K562 (cell line): Measurements from ENCODE around the gene KCND2. TPM values are rescaled to one million over a fixed set of nuclear protein-coding genes. Genes with fewer than 3 reads are reported as not detected.

ENCODE experiments used
- ATAC-seq: fragments of 200-7000 bp; cut with Tn5 transposase; 3 replicates; pipeline ENCODE4 v1.9.1; 2020; ENCODE audit warnings: moderate library complexity
- BruUV-seq: library from RNA; stranded (reverse); fragments of 400-500 nt; replicated peaks from 2 replicates; lab custom pipeline; 2021; lab: Mats Ljungman, UMichigan
- CTCF ChIA-PET: fragments of 300-600 bp; formaldehyde crosslinking; extraction: SDS; loops from one replicate; lab custom pipeline; 2021; ENCODE audit warnings: low intra/inter-chr PET ratio; lab: Yijun Ruan, JAX
- POLR2A ChIA-PET: fragments of 300-600, 350-650 bp; sonication (Branson Sonifier 250); formaldehyde crosslinking; extraction: SDS; loops from one replicate; lab custom pipeline; 2021; ENCODE audit warnings: antibody characterized with exemption, inconsistent platforms; lab: Yijun Ruan, JAX
- DNase-seq, 4 experiments: peaks; one replicate each; pipeline versions ENCODE4 v3.0.0 to v3.0.0-alpha.2; 2011 to 2018; ENCODE audit warnings: low spot score in 3 of 4, mixed read lengths in 3 of 4; ENCODE audit errors: extremely low read depth in 1 of 4
- FAIRE-seq: peaks from 2 replicates; lab custom pipeline; 2011; peaks lifted over from hg19 to GRCh38; lab: Jason Lieb, UNC
- H2AFZ ChIP-seq: 2 replicates; pipeline ENCODE4 v1.6.0; 2011; ENCODE audit warnings: low read depth, low read length, control low read depth, inconsistent platforms
- H3K27ac ChIP-seq: fragments of 200-600 bp; 3 replicates; pipeline ENCODE4 v1.8.0; 2011; ENCODE audit warnings: low read depth, mild to moderate bottlenecking, control low read depth, inconsistent platforms, low read length, moderate library complexity, mixed read lengths; ENCODE audit errors: extremely low read depth
- H3K27me3 ChIP-seq, 2 experiments: fragments of 300-600 bp in 1 of 2; 2 replicates in 1 of 2; 3 replicates in 1 of 2; pipeline versions ENCODE4 v1.6.0 to v1.8.0; 2011; ENCODE audit warnings: inconsistent platforms in 2 of 2, low read length in 2 of 2, mild to moderate bottlenecking in 1 of 2, mixed read lengths in 1 of 2, moderate library complexity in 1 of 2; ENCODE audit not compliant: control insufficient read depth in 2 of 2, insufficient read depth in 2 of 2
- H3K36me3 ChIP-seq: fragments of 300-600 bp; 3 replicates; pipeline ENCODE4 v1.8.0; 2011; ENCODE audit warnings: mild to moderate bottlenecking, low read length, inconsistent platforms; ENCODE audit not compliant: control insufficient read depth, insufficient read depth
- H3K4me1 ChIP-seq, 2 experiments: fragments of 200-600 bp in 1 of 2; replicated peaks in 1 of 2; 2 replicates in 1 of 2; 3 replicates in 1 of 2; pipeline versions ENCODE4 v1.5.1 to v1.8.0; 2011; ENCODE audit warnings: inconsistent platforms in 2 of 2, low read length in 2 of 2, mild to moderate bottlenecking in 1 of 2, mixed read lengths in 1 of 2, moderate library complexity in 1 of 2; ENCODE audit not compliant: control insufficient read depth in 2 of 2, insufficient read depth in 2 of 2
- H3K4me2 ChIP-seq: 2 replicates; pipeline ENCODE4 v1.6.1; 2011; ENCODE audit warnings: low read length, control low read depth, inconsistent platforms, mixed read lengths; ENCODE audit not compliant: insufficient read depth
- H3K4me3 ChIP-seq: fragments of 200-600 bp; sonication (generic), shearing (Covaris generic); 2 replicates; pipeline ENCODE4 v1.5.1; 2016; ENCODE audit warnings: control low read depth, inconsistent platforms
- H3K79me2 ChIP-seq: fragments of 200-600 bp; 3 replicates; pipeline ENCODE4 v1.8.0; 2011; ENCODE audit warnings: low read length, inconsistent platforms; ENCODE audit not compliant: control insufficient read depth, insufficient read depth
- H3K9ac ChIP-seq, 2 experiments: 2 replicates each; pipeline versions ENCODE4 v1.6.0 to v1.6.1; 2011; ENCODE audit warnings: low read depth in 2 of 2, low read length in 2 of 2, control low read depth in 1 of 2, inconsistent platforms in 1 of 2, mild to moderate bottlenecking in 1 of 2, mixed read lengths in 1 of 2; ENCODE audit not compliant: insufficient read depth in 1 of 2
- H3K9me1 ChIP-seq: one replicate; pipeline ENCODE4 v1.6.0; 2011; ENCODE audit warnings: inconsistent platforms, mild to moderate bottlenecking, low read length, moderate library complexity; ENCODE audit not compliant: control insufficient read depth, insufficient read depth
- H3K9me3 ChIP-seq: replicated peaks from 2 replicates; pipeline ENCODE4 v1.5.1; 2011; ENCODE audit warnings: low read depth, low read length, inconsistent platforms; ENCODE audit not compliant: control insufficient read depth, insufficient read depth
- H4K20me1 ChIP-seq: replicated peaks from 2 replicates; pipeline ENCODE4 v1.6.1; 2011; ENCODE audit warnings: low read length, inconsistent platforms, mixed read lengths; ENCODE audit not compliant: control insufficient read depth, insufficient read depth
- ATF3 ChIP-seq, 2 experiments: fragments of 450-650 bp in 1 of 2; sonication (generic) in 1 of 2; formaldehyde crosslinking in 1 of 2; IDR thresholded peaks in 1 of 2; conservative IDR thresholded peaks in 1 of 2; 2 replicates each; pipeline versions ENCODE4 v1.6.1 to v1.8.1; 2016 to 2023; ENCODE audit warnings: mild to moderate bottlenecking in 2 of 2, moderate library complexity in 2 of 2, inconsistent platforms in 1 of 2, missing genetic modification reagents in 1 of 2
- BRD4 ChIP-seq: fragments of 200-600 bp; sonication (generic); IDR thresholded peaks from 2 replicates; pipeline ENCODE4 v1.6.1; 2017; ENCODE audit warnings: inconsistent platforms
- JUND ChIP-seq, 2 experiments: IDR thresholded peaks; 2 replicates in 1 of 2; 3 replicates in 1 of 2; pipeline ENCODE4 v1.6.1; 2011; ENCODE audit warnings: borderline replicate concordance in 2 of 2, low read depth in 2 of 2, low read length in 2 of 2, improper control_type of control experiment in 1 of 2, missing biosample characterization in 1 of 2, missing genetic modification characterization in 1 of 2, missing genetic modification reagents in 1 of 2
- RBM22 ChIP-seq: fragments of 200-400 bp; formaldehyde crosslinking; IDR thresholded peaks from 2 replicates; pipeline ENCODE4 v1.6.1; 2018; ENCODE audit warnings: low read length, low read depth; ENCODE audit not compliant: poor library complexity, severe bottlenecking
- TFAM ChIP-seq: fragments of 250-450 bp; sonication (Bioruptor Pico); conservative IDR thresholded peaks from 2 replicates; pipeline ENCODE4 v1.5.0; 2021; ENCODE audit warnings: mild to moderate bottlenecking, moderate library complexity
- THAP12 ChIP-seq: fragments of 250-450 bp; sonication (Bioruptor Pico); IDR thresholded peaks from 2 replicates; pipeline ENCODE4 v1.9.0; 2021; ENCODE audit warnings: mild to moderate bottlenecking, inconsistent platforms
- ZC3H11A ChIP-seq: IDR thresholded peaks from 2 replicates; pipeline ENCODE4 v1.6.1; 2012; ENCODE audit warnings: low read depth, low read length, improper control_type of control experiment
- ZC3H4 ChIP-seq: sonication (generic); formaldehyde crosslinking; IDR thresholded peaks from 2 replicates; pipeline ENCODE4 v1.9.0; 2021; ENCODE audit warnings: missing genetic modification reagents, borderline replicate concordance
- ZNF184 ChIP-seq: sonication (generic); formaldehyde crosslinking; IDR thresholded peaks from 2 replicates; pipeline ENCODE4 v1.5.0; 2020; ENCODE audit warnings: missing genetic modification reagents
- ZNF398 ChIP-seq: fragments of 250-450 bp; sonication (Bioruptor Pico); IDR thresholded peaks from 2 replicates; pipeline ENCODE4 v1.8.0; 2021; ENCODE audit warnings: moderate library complexity, mild to moderate bottlenecking, inconsistent platforms
- WGBS: fragments of 100-300 bp; shearing (Covaris generic); methylation state at CpG from one replicate; pipeline ENCODE4 v1.1.6; 2016; ENCODE audit warnings: low coverage, mixed read lengths; ENCODE audit not compliant: insufficient coverage; ENCODE audit errors: missing lambda C conversion rate; 5-methylcytosine and 5-hydroxymethylcytosine counted together
- in situ Hi-C: fragments of 300-500 bp; cut with MboI; formaldehyde crosslinking; loops from 4 replicates; pipeline ENCODE4 v1.15.0; 2018; ENCODE audit warnings: inconsistent platforms, mixed read lengths
- intact Hi-C: fragments of 100-400 bp; cut with micrococcal nuclease; formaldehyde crosslinking; loops from 2 replicates; pipeline ENCODE4 v1.14.2; 2022
- polyA plus RNA-seq, 8 experiments: library from polyadenylated mRNA; depleted of rRNA in 4 of 8; stranded (reverse) in 5 of 8; unstranded in 3 of 8; fragments of >200 nt; fragmentation: Nextera tagmentation in 2 of 8; fragmentation: Illumina TruSeq in 1 of 8; extraction: Ambion mirVana in 2 of 8; extraction: Trizol in 1 of 8; gene quantifications; 2 replicates each; pipeline versions ENCODE4 v1.2.1 to v1.2.3, GENCODE V29; 2011 to 2014; ENCODE audit warnings: inconsistent platforms in 1 of 8, missing spikeins in 1 of 8
- total RNA-seq, 7 experiments: library from RNA; depleted of rRNA in 6 of 7; stranded (reverse); fragments of >200 nt in 6 of 7; fragmentation: Illumina TruSeq in 2 of 7; extraction: Trizol in 2 of 7; gene quantifications; 2 replicates each; pipeline versions ENCODE4 v1.2.1 to v1.2.3, GENCODE V29; 2011 to 2021; ENCODE audit warnings: low replicate concordance in 1 of 7

The KCND2 gene
- total and polyA plus RNA-seq, 9 of the 15 experiments (the other 6 are each of a cell fraction or from before 2014, with no cell fraction given): 0.03 to 0.12 TPM; not detected in 7

- TF ChIP-seq ZNF398 (CRISPR knock-in tag): no peak
- no peak for TF ChIP-seq ZC3H4 (CRISPR knock-in tag)
- TF ChIP-seq BRD4: no peak
- TF ChIP-seq TFAM (CRISPR knock-in tag): no peak
- no peak for TF ChIP-seq RBM22
These were observed 404.6 kb downstream of the KCND2 start (continued) for GRCh38 chr7:120677535-120677934.

- Histone ChIP-seq H3K9me1 (no peaks in the 10 kb centered on the region), H3K9ac (no peak overlapping the region), H3K4me1 (no peaks in the 10 kb centered on the region), H3K27ac (no peak overlapping the region), H3K4me3 (no peak overlapping the region), H3K4me2 (no peak overlapping the region), H3K27me3 (no peaks in the 10 kb centered on the region), H2AFZ (no peak overlapping the region), H3K36me3 (no peaks in the 10 kb centered on the region), H4K20me1 (no peaks in the 10 kb centered on the region), H3K79me2 (no peaks in the 10 kb centered on the region), H3K9me3 (no peaks in the 10 kb centered on the region)
- no peak for FAIRE-seq
- POLR2A ChIA-PET: no interaction called here
- no peak for ATAC-seq
- 7% methylated on average over 1 of the region's 1 CpG for WGBS
- in situ Hi-C loops: no loop called here
- intact Hi-C loops: no loop called here
- no peak for DNase-seq
- CTCF ChIA-PET: no interaction called here
- no TSS peak for BruUV-seq
- TF ChIP-seq ZNF184 (no peak), THAP12 (no peak), JUND (IDR thresholded peaks at IDR 0.05; ENCODE audit: borderline replicate concordance, low read depth, low read length) (no peak), JUND (tag; IDR thresholded peaks at IDR 0.05; ENCODE audit: borderline replicate concordance, low read depth, low read length) (no peak), ATF3 (IDR thresholded peaks at IDR 0.05) (no peak), ATF3 (CRISPR knock-in tag; conservative IDR thresholded peaks at IDR 0.05) (no peak), ZC3H11A (no peak)
These were observed 408.0 kb downstream of the KCND2 start for GRCh38 chr7:120680985-120681384.
